HG02973 (cell line): Measurements from ENCODE around the gene NPY1R.

Experiments used
- ATAC-seq: cut with Tn5 transposase; IDR thresholded peaks from one replicate; pipeline ENCODE4 v1.9.1; 2021; ENCODE audit warnings: moderate library complexity; ENCODE audit not compliant: unreplicated experiment

NPY1R gene

DNA sequence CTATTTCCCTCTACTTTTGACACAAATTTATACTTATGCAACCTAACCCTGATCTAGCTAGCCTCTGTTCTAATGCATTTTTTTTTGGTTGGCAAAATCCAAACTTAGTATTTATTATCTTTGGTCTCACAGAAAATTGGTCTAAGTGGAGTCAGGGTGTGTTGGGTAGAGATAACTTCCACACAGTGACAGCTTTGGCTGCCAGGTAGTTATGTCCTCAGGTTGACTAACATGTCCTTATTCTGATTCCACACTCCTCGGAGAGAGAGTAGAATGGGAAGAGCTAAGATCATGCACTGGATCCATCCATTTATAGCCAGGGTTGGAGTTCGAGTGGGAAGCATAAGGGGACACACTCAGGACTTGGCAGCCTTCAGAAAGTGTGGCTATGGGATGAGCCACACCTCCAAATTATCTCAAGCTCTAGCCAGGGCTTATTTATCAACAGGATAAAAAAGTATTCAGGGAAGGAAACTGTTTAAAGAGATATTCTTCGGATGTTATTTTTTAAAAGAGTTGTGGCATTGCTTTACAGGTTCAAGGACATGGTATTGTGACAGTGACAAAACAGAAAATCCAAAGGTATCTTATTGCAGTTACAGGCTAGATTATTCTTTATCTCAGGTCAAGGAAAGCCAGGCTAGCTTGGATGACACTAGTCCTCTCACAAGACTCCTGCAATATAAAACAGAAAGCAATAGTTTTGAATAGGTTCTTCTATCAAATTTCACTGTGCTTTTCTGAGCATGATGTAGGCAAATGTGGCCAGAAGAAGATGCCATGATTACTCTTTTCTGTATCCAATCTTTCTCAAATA lies 51.5 kb downstream of the NPY1R start:
- ATAC-seq, result no peak

GRCh38 chr4:163279713-163280112 lies 52.7 kb downstream of the NPY1R start:
- ATAC-seq, result no peak

DNA sequence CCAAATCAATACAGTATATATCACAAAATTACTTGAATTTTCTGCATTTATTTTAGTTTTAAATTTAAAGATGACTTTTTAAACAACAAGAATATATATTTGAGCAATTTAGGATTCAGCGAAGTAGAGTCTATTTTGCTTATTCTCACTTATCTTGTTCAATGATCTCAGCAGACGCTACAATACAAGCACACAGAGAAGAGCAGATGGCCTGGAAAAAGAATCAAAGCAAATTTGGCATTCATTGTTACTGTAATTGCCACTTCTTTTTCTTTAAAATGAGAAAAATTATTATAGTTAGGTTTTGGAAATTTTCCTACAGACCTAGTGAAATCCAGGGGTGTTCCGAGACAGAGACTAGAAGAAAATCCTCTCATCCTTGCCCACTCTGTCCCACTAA lies 57.5 kb downstream of the NPY1R start:
- no peak for ATAC-seq
